Astrocyte (in vitro differentiated cells and primary cell): ENCODE results near the gene LITAF. TPM values are rescaled to one million over a fixed set of nuclear protein-coding genes. Genes with fewer than 3 reads are reported as not detected.
"Not testable (repeated sequence)": the region's sequence is repeated elsewhere in the genome, so short reads cannot be mapped to it uniquely, and the experiment has no call there.

Source experiments
- DNase-seq: peaks from one replicate; pipeline ENCODE4 v3.0.0-alpha.2; 2010; ENCODE audit warnings: low read depth
- FAIRE-seq: peaks from 2 replicates; lab custom pipeline; 2011; peaks lifted over from hg19 to GRCh38; lab: Jason Lieb, UNC
- H2AFZ ChIP-seq: 2 replicates; pipeline ENCODE4 v1.6.0; 2012; ENCODE audit warnings: low read depth, low read length, inconsistent platforms
- H3K27ac ChIP-seq: 2 replicates; pipeline ENCODE4 v1.5.1; 2011; ENCODE audit warnings: low read depth, low read length, inconsistent platforms
- H3K27me3 ChIP-seq: 2 replicates; pipeline ENCODE4 v1.6.0; 2011; ENCODE audit warnings: low read length, inconsistent platforms; ENCODE audit not compliant: insufficient read depth
- H3K36me3 ChIP-seq: 2 replicates; pipeline ENCODE4 v1.5.1; 2011; ENCODE audit warnings: low read length, inconsistent platforms; ENCODE audit not compliant: insufficient read depth
- H3K4me1 ChIP-seq: 2 replicates; pipeline ENCODE4 v1.5.1; 2011; ENCODE audit warnings: low read length, inconsistent platforms; ENCODE audit not compliant: insufficient read depth
- H3K4me2 ChIP-seq: 2 replicates; pipeline ENCODE4 v1.6.0; 2012; ENCODE audit warnings: low read length, inconsistent platforms
- H3K4me3 ChIP-seq: 2 replicates; pipeline ENCODE4 v1.5.1; 2011; ENCODE audit warnings: low read depth, mild to moderate bottlenecking, low read length, inconsistent platforms; ENCODE audit not compliant: insufficient read depth
- H3K79me2 ChIP-seq: 2 replicates; pipeline ENCODE4 v1.6.0; 2012; ENCODE audit warnings: mild to moderate bottlenecking, low read length, inconsistent platforms; ENCODE audit not compliant: insufficient read depth
- H3K9ac ChIP-seq: 2 replicates; pipeline ENCODE4 v1.6.0; 2012; ENCODE audit warnings: mild to moderate bottlenecking, low read length, inconsistent platforms
- H3K9me3 ChIP-seq: 2 replicates; pipeline ENCODE4 v1.5.1; 2012; ENCODE audit warnings: low read depth, mild to moderate bottlenecking, low read length, inconsistent platforms; ENCODE audit not compliant: insufficient read depth
- H4K20me1 ChIP-seq: 2 replicates; pipeline ENCODE4 v1.6.0; 2012; ENCODE audit warnings: low read length, inconsistent platforms; ENCODE audit not compliant: insufficient read depth
- H3K27ac Mint-ChIP-seq: one replicate; pipeline ENCODE4 v1.8.0; 2021; ENCODE audit warnings: mild to moderate bottlenecking, mixed read lengths; ENCODE audit not compliant: unreplicated experiment
- H3K27me3 Mint-ChIP-seq: one replicate; pipeline ENCODE4 v1.8.0; 2021; ENCODE audit warnings: low read depth, mixed read lengths; ENCODE audit not compliant: unreplicated experiment
- H3K36me3 Mint-ChIP-seq: one replicate; pipeline ENCODE4 v1.8.0; 2021; ENCODE audit warnings: low read depth, mixed read lengths; ENCODE audit not compliant: unreplicated experiment
- H3K4me1 Mint-ChIP-seq: one replicate; pipeline ENCODE4 v1.8.0; 2021; ENCODE audit warnings: low read depth, mixed read lengths; ENCODE audit not compliant: unreplicated experiment
- H3K4me3 Mint-ChIP-seq: one replicate; pipeline ENCODE4 v1.8.0; 2021; ENCODE audit warnings: mild to moderate bottlenecking, moderate library complexity, mixed read lengths; ENCODE audit not compliant: unreplicated experiment
- H3K9me3 Mint-ChIP-seq: one replicate; pipeline ENCODE4 v1.8.0; 2021; ENCODE audit warnings: mild to moderate bottlenecking, mixed read lengths; ENCODE audit not compliant: unreplicated experiment
- CTCF ChIP-seq: IDR thresholded peaks from 2 replicates; pipeline ENCODE4 v1.5.1; 2011; ENCODE audit warnings: low read depth, mild to moderate bottlenecking, inconsistent platforms, low read length, moderate library complexity; ENCODE audit not compliant: insufficient read depth
- EZH2 ChIP-seq: IDR thresholded peaks from 2 replicates; pipeline ENCODE4 v1.6.1; 2012; ENCODE audit warnings: mild to moderate bottlenecking, low read length, inconsistent platforms; ENCODE audit not compliant: insufficient read depth
- total RNA-seq: library from RNA; stranded (reverse); gene quantifications from 2 replicates; pipeline ENCODE4 v1.2.1, GENCODE V29; 2021

Gene LITAF
- total RNA-seq, 1 donor from 2014 or later, result 113 TPM

GRCh38 chr16:11581678-11582077 lies 5.0 kb downstream of the LITAF start:
- H3K27me3 ChIP-seq, result no peaks in the 10 kb centered on the region
- H3K36me3 ChIP-seq, result no peaks in the 10 kb centered on the region
- no peaks in the 10 kb centered on the region for H3K9me3 Mint-ChIP-seq
- H3K36me3 Mint-ChIP-seq, result peaks cover 3% of the 10 kb centered on the region
- no peak overlapping the region for H3K4me3 ChIP-seq
- no peak overlapping the region for H3K9ac ChIP-seq
- no peak for DNase-seq
- H2AFZ ChIP-seq, result no peak overlapping the region
- H3K4me2 ChIP-seq, result no peak overlapping the region
- peaks cover 18% of the 10 kb centered on the region for H3K4me1 ChIP-seq
- no peaks in the 10 kb centered on the region for H3K9me3 ChIP-seq
- no peak overlapping the region for H3K27ac ChIP-seq
- H4K20me1 ChIP-seq, result peaks cover 63% of the 10 kb centered on the region
- H3K4me1 Mint-ChIP-seq, result peaks cover 33% of the 10 kb centered on the region
- TF ChIP-seq CTCF, result no peak
- TF ChIP-seq EZH2, result no peak
- H3K27me3 Mint-ChIP-seq, result no peaks in the 10 kb centered on the region
- no peak overlapping the region for H3K27ac Mint-ChIP-seq
- H3K79me2 ChIP-seq, result peaks cover 54% of the 10 kb centered on the region
- FAIRE-seq, result no peak
- no peak overlapping the region for H3K4me3 Mint-ChIP-seq

- DNase-seq (no peak), FAIRE-seq (no peak)
- Mint-ChIP-seq H3K4me3 (no peak overlapping the region), H3K9me3 (no peaks in the 10 kb centered on the region), H3K27ac (no peak overlapping the region), H3K36me3 (peaks cover 3% of the 10 kb centered on the region), H3K27me3 (no peaks in the 10 kb centered on the region), H3K4me1 (peaks cover 33% of the 10 kb centered on the region)
- H2AFZ ChIP-seq, result no peak overlapping the region
- TF ChIP-seq EZH2 (no peak), CTCF (no peak)
- peaks cover 12% of the 10 kb centered on the region for H3K4me1 ChIP-seq
- H4K20me1 ChIP-seq, result peaks cover 64% of the 10 kb centered on the region
- H3K27ac ChIP-seq, result no peak overlapping the region
- no peak overlapping the region for H3K4me3 ChIP-seq
- H3K36me3 ChIP-seq, result no peaks in the 10 kb centered on the region
- no peak overlapping the region for H3K4me2 ChIP-seq
- peaks cover 54% of the 10 kb centered on the region for H3K79me2 ChIP-seq
- no peaks in the 10 kb centered on the region for H3K9me3 ChIP-seq
- H3K27me3 ChIP-seq, result no peaks in the 10 kb centered on the region
- H3K9ac ChIP-seq, result no peak overlapping the region
Observed at GRCh38 chr16:11580451-11581086, 6.2 kb downstream of the LITAF start.

GRCh38 chr16:11577290-11577660 lies 9.4 kb downstream of the LITAF start:
- H3K4me2 ChIP-seq, H3K9ac ChIP-seq, H3K4me1 ChIP-seq, H3K4me3 Mint-ChIP-seq, H3K27ac Mint-ChIP-seq, H3K27me3 Mint-ChIP-seq, H3K36me3 ChIP-seq, H3K9me3 ChIP-seq, FAIRE-seq, H3K27me3 ChIP-seq, H3K27ac ChIP-seq, H3K9me3 Mint-ChIP-seq, DNase-seq, H2AFZ ChIP-seq, H3K4me3 ChIP-seq: not testable (repeated sequence)
- H4K20me1 ChIP-seq, result peaks cover 72% of the 10 kb centered on the region
- peaks cover 65% of the 10 kb centered on the region for H3K79me2 ChIP-seq
- H3K36me3 Mint-ChIP-seq, result peaks cover 15% of the 10 kb centered on the region
- peaks cover 10% of the 10 kb centered on the region for H3K4me1 Mint-ChIP-seq
